Ramos (cell line): Measurements from ENCODE around the gene FNTB.

Experiments
- in situ Hi-C: fragments of 300-500 bp; cut with MboI; formaldehyde crosslinking; loops from one replicate; pipeline ENCODE4 v1.14.3; 2022; ENCODE audit warnings: low sequenced_read_pairs; ENCODE audit not compliant: unreplicated experiment

Gene FNTB

GRCh38 chr14:65106736-65107135 is 120.0 kb downstream of the FNTB start:
- in situ Hi-C loops, result no loop called here

GRCh38 chr14:65107200-65107599 is 120.5 kb downstream of the FNTB start:
- in situ Hi-C loops, result no loop called here

GRCh38 chr14:65109357-65109756 is 122.7 kb downstream of the FNTB start:
- in situ Hi-C loops, result no loop called here

GRCh38 chr14:65110525-65110924 is 123.8 kb downstream of the FNTB start:
- in situ Hi-C loops, result no loop called here
